Type B pancreatic cell (in vitro differentiated cells): ENCODE data around the gene ANKS1B. TPM values are rescaled to one million over a fixed set of nuclear protein-coding genes. Genes with fewer than 3 reads are reported as not detected.

Source experiments
- DNase-seq: peaks from one replicate; pipeline ENCODE4 v3.0.0; 2021; ENCODE audit warnings: mixed read lengths; ENCODE audit not compliant: unreplicated experiment; ENCODE audit errors: extremely low spot score
- H3K27ac Mint-ChIP-seq: 2 replicates; pipeline ENCODE4 v1.8.0; 2021; ENCODE audit warnings: mild to moderate bottlenecking, mixed read lengths
- H3K27me3 Mint-ChIP-seq: 2 replicates; pipeline ENCODE4 v1.8.0; 2021; ENCODE audit warnings: mixed read lengths
- H3K36me3 Mint-ChIP-seq: 2 replicates; pipeline ENCODE4 v1.8.0; 2021; ENCODE audit warnings: mixed read lengths
- H3K4me1 Mint-ChIP-seq: one replicate; pipeline ENCODE4 v1.8.0; 2021; ENCODE audit warnings: mixed read lengths; ENCODE audit not compliant: unreplicated experiment
- H3K4me3 Mint-ChIP-seq: 2 replicates; pipeline ENCODE4 v1.8.0; 2021; ENCODE audit warnings: mild to moderate bottlenecking, mixed read lengths
- H3K9me3 Mint-ChIP-seq: 2 replicates; pipeline ENCODE4 v1.8.0; 2021; ENCODE audit warnings: mixed read lengths
- CTCF ChIP-seq: fragments of 200-600 bp; sonication (generic); conservative IDR thresholded peaks from 2 replicates; pipeline ENCODE4 v1.5.0; 2021; ENCODE audit warnings: antibody characterized with exemption, mild to moderate bottlenecking
- total RNA-seq: library from RNA; stranded (reverse); gene quantifications from 2 replicates; pipeline ENCODE4 v1.2.1, GENCODE V29; 2021; ENCODE audit warnings: low replicate concordance

ANKS1B gene
- total RNA-seq, 1 donor from 2014 or later: 4.7 TPM

- no peaks in the 10 kb centered on the region for H3K9me3 Mint-ChIP-seq
- peaks cover 6% of the 10 kb centered on the region for H3K4me1 Mint-ChIP-seq
- H3K27me3 Mint-ChIP-seq: no peaks in the 10 kb centered on the region
- no peak for TF ChIP-seq CTCF
- no peaks in the 10 kb centered on the region for H3K36me3 Mint-ChIP-seq
- H3K27ac Mint-ChIP-seq: no peak overlapping the region
- DNase-seq: no peak
- no peak overlapping the region for H3K4me3 Mint-ChIP-seq
Observed at GRCh38 chr12:99205111-99205510, 779.6 kb downstream of the ANKS1B start.

- Mint-ChIP-seq H3K9me3 (no peaks in the 10 kb centered on the region), H3K36me3 (no peaks in the 10 kb centered on the region), H3K4me3 (no peak overlapping the region), H3K27me3 (no peaks in the 10 kb centered on the region), H3K4me1 (peaks cover 6% of the 10 kb centered on the region), H3K27ac (no peak overlapping the region)
- DNase-seq: no peak
- no peak for TF ChIP-seq CTCF
Observed at GRCh38 chr12:99201906-99202645, 782.7 kb downstream of the ANKS1B start.

- no peaks in the 10 kb centered on the region for H3K9me3 Mint-ChIP-seq
- H3K4me3 Mint-ChIP-seq: no peak overlapping the region
- DNase-seq: no peak
- peaks cover 6% of the 10 kb centered on the region for H3K4me1 Mint-ChIP-seq
- peak overlapping the region; percentile 87 for H3K27ac Mint-ChIP-seq
- H3K36me3 Mint-ChIP-seq: no peaks in the 10 kb centered on the region
- TF ChIP-seq CTCF: no peak
- H3K27me3 Mint-ChIP-seq: no peaks in the 10 kb centered on the region
Observed at GRCh38 chr12:99200711-99201384, 783.9 kb downstream of the ANKS1B start.

- H3K27me3 Mint-ChIP-seq: no peaks in the 10 kb centered on the region
- H3K9me3 Mint-ChIP-seq: peaks cover 4% of the 10 kb centered on the region
- DNase-seq: no peak
- no peaks in the 10 kb centered on the region for H3K36me3 Mint-ChIP-seq
- no peak for TF ChIP-seq CTCF
- H3K4me3 Mint-ChIP-seq: no peak overlapping the region
- H3K4me1 Mint-ChIP-seq: no peaks in the 10 kb centered on the region
- no peak overlapping the region for H3K27ac Mint-ChIP-seq
Observed at GRCh38 chr12:99195474-99195873, 789.3 kb downstream of the ANKS1B start.

- Mint-ChIP-seq H3K9me3 (peaks cover 9% of the 10 kb centered on the region), H3K27ac (no peak overlapping the region), H3K4me1 (no peaks in the 10 kb centered on the region), H3K36me3 (no peaks in the 10 kb centered on the region), H3K27me3 (no peaks in the 10 kb centered on the region), H3K4me3 (no peak overlapping the region)
- TF ChIP-seq CTCF: no peak
- no peak for DNase-seq
Observed at GRCh38 chr12:99192489-99192888, 792.2 kb downstream of the ANKS1B start.
